Gastroesophageal sphincter (tissue), 3 donors: ENCODE results near the gene LBX1.

ENCODE experiments used
- CTCF ChIP-seq, 4 experiments: fragments of 200-600 bp in 2 of 4; fragments of 450-650 bp in 2 of 4; sonication (generic) in 1 of 4; IDR thresholded peaks; one replicate each; pipeline ENCODE4 v1.5.1; 2017 to 2019; ENCODE audit warnings: antibody characterized with exemption in 4 of 4, mild to moderate bottlenecking in 2 of 4, moderate library complexity in 2 of 4
- POLR2A ChIP-seq, 2 donors: fragments of 450-650 bp; IDR thresholded peaks; one replicate each; pipeline ENCODE4 v1.6.1; 2017; ENCODE audit warnings: antibody characterized with exemption in 2 of 2, mild to moderate bottlenecking in 2 of 2, moderate library complexity in 1 of 2
- POLR2AphosphoS5 ChIP-seq: sonication (generic); formaldehyde crosslinking; IDR thresholded peaks from one replicate; pipeline ENCODE4 v1.6.1; 2017; ENCODE audit warnings: antibody characterized with exemption

GRCh38 chr10:101195921-101196320 lies 33.3 kb downstream of the LBX1 start:
- TF ChIP-seq POLR2A (IDR thresholded peaks at IDR 0.05) (no peak), CTCF (IDR thresholded peaks at IDR 0.05) (no peak), POLR2AphosphoS5 (no peak)
